Activated T-helper 1 cell treated with anti-CD3 and anti-CD28 coated beads, Interleukin-2, amount 50 U/mL, for 16 hours (primary cell): Measurements from ENCODE around the gene CSGALNACT2.
"Not testable (repeated sequence)": the region's sequence is repeated elsewhere in the genome, so short reads cannot be mapped to it uniquely, and the experiment has no call there.

ENCODE experiments used
- DNase-seq, 2 donors: peaks; one replicate each; pipeline ENCODE4 v3.0.0-alpha.2; 2020; ENCODE audit warnings: low read depth in 1 of 2, low spot score in 1 of 2

The CSGALNACT2 gene

GRCh38 chr10:43183764-43184163 is 45.5 kb downstream of the CSGALNACT2 start:
- DNase-seq = not testable (repeated sequence)

- DNase-seq = no peak
Measured at GRCh38 chr10:43186150-43186549, 47.9 kb downstream of the CSGALNACT2 start.

- DNase-seq = no peak
Measured at GRCh38 chr10:43187213-43187612, 49.0 kb downstream of the CSGALNACT2 start.

- no peak for DNase-seq
Measured at GRCh38 chr10:43188702-43189101, 50.5 kb downstream of the CSGALNACT2 start.

GRCh38 chr10:43190289-43190688 is 52.0 kb downstream of the CSGALNACT2 start:
- DNase-seq = no peak

GRCh38 chr10:43190775-43191174 is 52.5 kb downstream of the CSGALNACT2 start:
- no peak for DNase-seq

GRCh38 chr10:43192884-43193283 is 54.6 kb downstream of the CSGALNACT2 start:
- DNase-seq = no peak

GRCh38 chr10:43193496-43194080 is 55.3 kb downstream of the CSGALNACT2 start:
- DNase-seq = no peak

- no peak for DNase-seq
Measured at GRCh38 chr10:43194266-43194665, 56.0 kb downstream of the CSGALNACT2 start.

GRCh38 chr10:43194859-43195258 is 56.6 kb downstream of the CSGALNACT2 start:
- no peak for DNase-seq

- DNase-seq = no peak
Measured at GRCh38 chr10:43195557-43195956, 57.3 kb downstream of the CSGALNACT2 start.

- no peak for DNase-seq
Measured at GRCh38 chr10:43196131-43196980, 58.1 kb downstream of the CSGALNACT2 start.

- DNase-seq = no peak
Measured at GRCh38 chr10:43196981-43197833, 59.0 kb downstream of the CSGALNACT2 start.

GRCh38 chr10:43197834-43198681 is 59.8 kb downstream of the CSGALNACT2 start:
- DNase-seq = no peak

GRCh38 chr10:43198682-43199005 is 60.4 kb downstream of the CSGALNACT2 start:
- DNase-seq = no peak

GRCh38 chr10:43199088-43199683 is 60.9 kb downstream of the CSGALNACT2 start:
- no peak for DNase-seq

- no peak for DNase-seq
Measured at GRCh38 chr10:43199684-43200537, 61.7 kb downstream of the CSGALNACT2 start.

- DNase-seq = no peak
Measured at GRCh38 chr10:43200538-43201390, 62.5 kb downstream of the CSGALNACT2 start.
